Kidney epithelial cell (primary cell): ENCODE measurements around the gene ROCK2. TPM values are rescaled to one million over a fixed set of nuclear protein-coding genes. Genes with fewer than 3 reads are reported as not detected.
"Not testable (repeated sequence)": the region's sequence is repeated elsewhere in the genome, so short reads cannot be mapped to it uniquely, and the experiment has no call there.

ENCODE experiments used
- DNase-seq: peaks from one replicate; pipeline ENCODE4 v3.0.0-alpha.2; 2010; ENCODE audit warnings: low read depth
- H3K27me3 ChIP-seq: 2 replicates; pipeline ENCODE4 v1.6.0; 2011; ENCODE audit warnings: low read length; ENCODE audit not compliant: control insufficient read depth, insufficient read depth
- H3K36me3 ChIP-seq: 2 replicates; pipeline ENCODE4 v1.5.1; 2011; ENCODE audit warnings: low read length; ENCODE audit not compliant: control insufficient read depth, insufficient read depth
- H3K4me3 ChIP-seq: 2 replicates; pipeline ENCODE4 v1.5.1; 2011; ENCODE audit warnings: low read depth, mild to moderate bottlenecking, control low read depth, low read length
- total RNA-seq: library from RNA; depleted of rRNA; stranded (reverse); fragments of >200 nt; gene quantifications from 2 replicates; pipeline ENCODE4 v1.2.3, GENCODE V29; 2015
- TF ChIP-seq, protein P1 (sequence below): IDR thresholded peaks from 2 replicates; pipeline ENCODE4 v1.5.1; 2011; ENCODE audit warnings: mild to moderate bottlenecking, moderate library complexity, low read length, control low read depth, inconsistent platforms; ENCODE audit not compliant: insufficient read depth, poor library complexity, severe bottlenecking

ROCK2 gene
- total RNA-seq, 1 donor from 2014 or later: 26.4 TPM

DNA sequence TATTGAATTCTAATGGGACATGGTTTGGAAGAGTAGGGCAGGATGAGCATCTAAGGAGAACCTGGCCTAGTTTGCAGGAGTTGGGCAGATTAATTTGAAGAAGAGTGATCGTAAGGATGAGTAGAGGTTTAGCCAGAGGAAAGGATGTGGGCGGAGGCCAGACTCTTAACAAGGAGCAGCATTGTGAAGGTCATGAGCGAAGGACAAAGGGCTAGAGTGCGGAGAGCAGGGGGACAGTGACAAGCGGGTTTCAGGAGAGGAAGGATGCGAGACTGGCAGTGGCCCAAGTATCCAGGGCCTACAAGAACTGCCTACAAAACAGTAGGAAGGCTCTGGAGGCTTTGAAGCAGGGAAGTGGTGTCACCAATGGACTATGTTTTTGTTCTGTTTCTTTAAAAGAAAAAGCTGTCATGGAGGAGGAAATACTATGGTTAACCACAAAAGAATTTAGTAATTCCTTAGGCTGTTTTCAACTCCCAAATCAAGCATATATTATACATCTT is 169.1 kb downstream of the ROCK2 start:
- no peak overlapping the region for H3K4me3 ChIP-seq
- peak; percentile 14 for DNase-seq

GRCh38 chr2:11174222-11174621 is 170.2 kb downstream of the ROCK2 start:
- no peak for DNase-seq
- TF ChIP-seq, protein P1, sequence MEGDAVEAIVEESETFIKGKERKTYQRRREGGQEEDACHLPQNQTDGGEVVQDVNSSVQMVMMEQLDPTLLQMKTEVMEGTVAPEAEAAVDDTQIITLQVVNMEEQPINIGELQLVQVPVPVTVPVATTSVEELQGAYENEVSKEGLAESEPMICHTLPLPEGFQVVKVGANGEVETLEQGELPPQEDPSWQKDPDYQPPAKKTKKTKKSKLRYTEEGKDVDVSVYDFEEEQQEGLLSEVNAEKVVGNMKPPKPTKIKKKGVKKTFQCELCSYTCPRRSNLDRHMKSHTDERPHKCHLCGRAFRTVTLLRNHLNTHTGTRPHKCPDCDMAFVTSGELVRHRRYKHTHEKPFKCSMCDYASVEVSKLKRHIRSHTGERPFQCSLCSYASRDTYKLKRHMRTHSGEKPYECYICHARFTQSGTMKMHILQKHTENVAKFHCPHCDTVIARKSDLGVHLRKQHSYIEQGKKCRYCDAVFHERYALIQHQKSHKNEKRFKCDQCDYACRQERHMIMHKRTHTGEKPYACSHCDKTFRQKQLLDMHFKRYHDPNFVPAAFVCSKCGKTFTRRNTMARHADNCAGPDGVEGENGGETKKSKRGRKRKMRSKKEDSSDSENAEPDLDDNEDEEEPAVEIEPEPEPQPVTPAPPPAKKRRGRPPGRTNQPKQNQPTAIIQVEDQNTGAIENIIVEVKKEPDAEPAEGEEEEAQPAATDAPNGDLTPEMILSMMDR: no peak
- no peaks in the 10 kb centered on the region for H3K27me3 ChIP-seq
- no peaks in the 10 kb centered on the region for H3K36me3 ChIP-seq
- H3K4me3 ChIP-seq: no peak overlapping the region

More for the DNA sequence above, 169.1 kb downstream of the ROCK2 start:
- Histone ChIP-seq H3K27me3 (no peaks in the 10 kb centered on the region), H3K36me3 (no peaks in the 10 kb centered on the region)
- TF ChIP-seq, protein P1: no peak

GRCh38 chr2:11169333-11169732 is 175.1 kb downstream of the ROCK2 start:
- Histone ChIP-seq H3K4me3 (no peak overlapping the region), H3K36me3 (no peaks in the 10 kb centered on the region), H3K27me3 (no peaks in the 10 kb centered on the region)
- TF ChIP-seq, protein P1: no peak
- no peak for DNase-seq

DNA sequence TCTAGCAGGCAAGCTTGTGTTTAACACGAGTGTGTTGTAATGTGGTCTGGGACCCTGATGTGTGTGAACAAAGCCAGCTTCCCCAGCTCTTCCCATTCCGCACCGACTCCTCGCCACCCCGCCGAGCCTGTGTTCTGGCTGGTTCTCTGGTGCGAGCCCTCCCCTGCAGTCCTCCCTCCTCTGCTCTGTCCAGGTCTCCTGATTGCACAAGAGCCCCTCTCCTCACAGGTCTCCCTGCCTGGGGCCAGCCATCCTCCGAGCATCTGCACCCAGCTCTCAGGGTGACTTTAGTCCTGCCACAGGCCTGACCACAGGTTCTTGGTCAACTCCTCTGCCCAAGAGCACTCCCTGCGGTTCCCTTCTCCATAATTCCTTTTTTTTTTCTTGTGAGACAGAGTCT is 175.9 kb downstream of the ROCK2 start:
- Histone ChIP-seq H3K36me3 (no peaks in the 10 kb centered on the region), H3K4me3 (no peak overlapping the region), H3K27me3 (no peaks in the 10 kb centered on the region)
- TF ChIP-seq, protein P1: no peak
- DNase-seq: no peak

GRCh38 chr2:11166476-11166875 is 178.0 kb downstream of the ROCK2 start:
- TF ChIP-seq, protein P1: no peak
- Histone ChIP-seq H3K4me3 (no peak overlapping the region), H3K36me3 (no peaks in the 10 kb centered on the region), H3K27me3 (no peaks in the 10 kb centered on the region)
- no peak for DNase-seq

- not testable (repeated sequence) for H3K36me3 ChIP-seq, H3K4me3 ChIP-seq, H3K27me3 ChIP-seq, DNase-seq
These were observed 179.4 kb downstream of the ROCK2 start for GRCh38 chr2:11165046-11165445.
